Bronchial epithelial cell (primary cell): ENCODE measurements around the gene TMEM238. TPM values are rescaled to one million over a fixed set of nuclear protein-coding genes. Genes with fewer than 3 reads are reported as not detected.
"Not testable (repeated sequence)": the region's sequence is repeated elsewhere in the genome, so short reads cannot be mapped to it uniquely, and the experiment has no call there.

ENCODE experiments used
- DNase-seq: peaks from one replicate; pipeline ENCODE4 v3.0.0-alpha.2; 2010; ENCODE audit warnings: low read depth
- FAIRE-seq: peaks from 2 replicates; lab custom pipeline; 2011; peaks lifted over from hg19 to GRCh38; lab: Jason Lieb, UNC
- H3K27me3 ChIP-seq: 2 replicates; pipeline ENCODE4 v1.5.1; 2011; ENCODE audit warnings: low read length; ENCODE audit not compliant: control insufficient read depth, insufficient read depth
- H3K36me3 ChIP-seq: 2 replicates; pipeline ENCODE4 v1.5.1; 2011; ENCODE audit warnings: low read length; ENCODE audit not compliant: control insufficient read depth, insufficient read depth
- H3K4me3 ChIP-seq: 2 replicates; pipeline ENCODE4 v1.5.1; 2011; ENCODE audit warnings: mild to moderate bottlenecking, low read depth, low read length, control low read depth
- total RNA-seq: library from RNA; depleted of rRNA; stranded (reverse); fragments of >200 nt; gene quantifications from 2 replicates; pipeline ENCODE4 v1.2.1, GENCODE V29; 2014
- TF ChIP-seq, protein P1 (sequence below): IDR thresholded peaks from 2 replicates; pipeline ENCODE4 v1.5.1; 2011; ENCODE audit warnings: mild to moderate bottlenecking, moderate library complexity, low read length, control low read depth, inconsistent platforms; ENCODE audit not compliant: insufficient read depth, severe bottlenecking

TMEM238 gene
- total RNA-seq, 1 donor from 2014 or later = 10.0 TPM

DNA sequence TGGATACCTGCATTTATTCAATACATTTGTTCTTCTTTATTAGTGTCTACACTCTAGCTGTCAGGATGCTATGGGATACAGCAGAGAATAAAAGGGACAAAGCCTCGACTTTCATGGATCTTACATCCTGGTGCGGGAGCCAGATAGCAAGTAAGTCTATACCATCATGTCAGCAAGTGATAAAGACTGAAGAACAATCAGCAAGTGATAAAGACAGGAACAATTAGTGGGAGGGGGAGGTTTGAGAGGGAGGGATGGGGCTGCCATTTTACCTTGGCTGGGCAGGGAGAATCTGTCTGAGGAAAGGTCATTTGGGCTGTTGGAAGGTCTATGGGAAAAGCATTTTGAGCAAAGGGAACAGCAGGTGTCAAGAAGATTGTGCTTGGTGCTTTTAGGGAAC is 26.1 kb upstream of the TMEM238 start:
- Histone ChIP-seq H3K36me3 (peaks cover 4% of the 10 kb centered on the region), H3K4me3 (no peak overlapping the region), H3K27me3 (no peaks in the 10 kb centered on the region)
- FAIRE-seq (no peak), DNase-seq (no peak)
- TF ChIP-seq, protein P1, sequence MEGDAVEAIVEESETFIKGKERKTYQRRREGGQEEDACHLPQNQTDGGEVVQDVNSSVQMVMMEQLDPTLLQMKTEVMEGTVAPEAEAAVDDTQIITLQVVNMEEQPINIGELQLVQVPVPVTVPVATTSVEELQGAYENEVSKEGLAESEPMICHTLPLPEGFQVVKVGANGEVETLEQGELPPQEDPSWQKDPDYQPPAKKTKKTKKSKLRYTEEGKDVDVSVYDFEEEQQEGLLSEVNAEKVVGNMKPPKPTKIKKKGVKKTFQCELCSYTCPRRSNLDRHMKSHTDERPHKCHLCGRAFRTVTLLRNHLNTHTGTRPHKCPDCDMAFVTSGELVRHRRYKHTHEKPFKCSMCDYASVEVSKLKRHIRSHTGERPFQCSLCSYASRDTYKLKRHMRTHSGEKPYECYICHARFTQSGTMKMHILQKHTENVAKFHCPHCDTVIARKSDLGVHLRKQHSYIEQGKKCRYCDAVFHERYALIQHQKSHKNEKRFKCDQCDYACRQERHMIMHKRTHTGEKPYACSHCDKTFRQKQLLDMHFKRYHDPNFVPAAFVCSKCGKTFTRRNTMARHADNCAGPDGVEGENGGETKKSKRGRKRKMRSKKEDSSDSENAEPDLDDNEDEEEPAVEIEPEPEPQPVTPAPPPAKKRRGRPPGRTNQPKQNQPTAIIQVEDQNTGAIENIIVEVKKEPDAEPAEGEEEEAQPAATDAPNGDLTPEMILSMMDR = no peak

- not testable (repeated sequence) for H3K36me3 ChIP-seq, FAIRE-seq, H3K4me3 ChIP-seq, H3K27me3 ChIP-seq, DNase-seq
Observed at GRCh38 chr19:55409179-55409578, 25.1 kb upstream of the TMEM238 start.

DNA sequence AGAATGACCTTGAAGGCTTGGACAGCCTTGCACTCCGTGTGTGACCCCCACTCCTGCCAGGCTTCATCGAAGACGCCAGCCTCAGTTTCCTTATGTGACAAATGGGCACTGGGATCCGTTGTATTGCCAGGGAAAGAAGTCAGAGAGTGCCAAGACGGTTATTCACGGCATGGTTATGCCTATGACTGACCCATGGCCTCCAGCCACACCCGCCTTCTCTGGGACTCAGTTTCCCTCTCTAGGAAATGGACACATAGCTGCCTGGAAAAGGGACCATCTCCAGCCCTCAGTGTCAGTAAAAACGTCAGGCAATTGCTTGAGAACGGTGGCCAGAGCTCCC is 24.4 kb upstream of the TMEM238 start:
- Histone ChIP-seq H3K36me3 (peaks cover 8% of the 10 kb centered on the region), H3K4me3 (peak overlapping the region; percentile 76), H3K27me3 (no peaks in the 10 kb centered on the region)
- TF ChIP-seq, protein P1 = no peak
- no peak for DNase-seq
- no peak for FAIRE-seq

DNA sequence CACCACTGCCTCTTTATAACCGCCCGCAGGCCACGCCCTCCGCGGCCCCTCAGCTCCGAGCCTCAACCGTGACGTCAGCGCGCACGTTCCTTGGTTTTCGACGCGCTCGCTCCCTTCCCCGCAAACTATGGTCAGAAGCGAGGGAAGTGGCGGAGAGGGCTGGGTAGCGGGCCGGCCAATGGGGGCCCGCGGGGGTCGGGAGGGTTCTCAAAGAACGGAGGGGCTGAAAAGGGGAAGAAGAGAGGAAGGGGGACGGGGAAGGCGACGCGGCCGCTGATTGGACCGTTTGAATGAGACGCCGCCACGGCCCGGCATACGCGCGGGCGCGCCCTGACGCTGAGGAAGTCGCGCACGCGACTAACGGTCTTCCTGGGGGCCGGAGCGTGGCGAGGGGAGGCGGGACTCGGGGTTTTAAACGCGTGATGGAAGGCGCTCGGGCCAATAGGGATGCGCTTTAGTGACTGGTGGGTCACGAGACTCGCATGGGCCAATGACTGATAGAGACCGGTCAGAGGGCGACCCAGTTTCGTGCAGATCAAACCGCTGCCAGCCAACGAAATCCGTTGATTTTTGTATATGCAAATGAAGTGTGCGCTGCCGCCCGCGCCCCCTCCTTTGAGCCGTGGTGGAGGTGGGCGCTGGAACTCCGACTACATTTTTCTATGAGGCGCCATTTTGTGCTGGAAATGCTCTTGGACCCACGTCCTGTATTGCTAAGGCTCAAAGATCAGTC is 23.9 kb upstream of the TMEM238 start:
- FAIRE-seq (no peak), DNase-seq (peak; percentile 94)
- H3K36me3 ChIP-seq = peaks cover 10% of the 10 kb centered on the region
- TF ChIP-seq, protein P1 = no peak
- H3K4me3 ChIP-seq = peak overlapping the region; percentile 76
- H3K27me3 ChIP-seq = no peaks in the 10 kb centered on the region

- H3K27me3 ChIP-seq, DNase-seq, FAIRE-seq: not testable (repeated sequence)
- peaks cover 13% of the 10 kb centered on the region for H3K36me3 ChIP-seq
- peak within 1 kb of the TSS; percentile 76 for H3K4me3 ChIP-seq
Observed at GRCh38 chr19:55407550-55407799, 23.4 kb upstream of the TMEM238 start, which contains the start of gene UBE2S. TSS of gene UBE2S (minus strand) at chr19:55407788. CDS start at chr19:55407589, 199 bp downstream.

DNA sequence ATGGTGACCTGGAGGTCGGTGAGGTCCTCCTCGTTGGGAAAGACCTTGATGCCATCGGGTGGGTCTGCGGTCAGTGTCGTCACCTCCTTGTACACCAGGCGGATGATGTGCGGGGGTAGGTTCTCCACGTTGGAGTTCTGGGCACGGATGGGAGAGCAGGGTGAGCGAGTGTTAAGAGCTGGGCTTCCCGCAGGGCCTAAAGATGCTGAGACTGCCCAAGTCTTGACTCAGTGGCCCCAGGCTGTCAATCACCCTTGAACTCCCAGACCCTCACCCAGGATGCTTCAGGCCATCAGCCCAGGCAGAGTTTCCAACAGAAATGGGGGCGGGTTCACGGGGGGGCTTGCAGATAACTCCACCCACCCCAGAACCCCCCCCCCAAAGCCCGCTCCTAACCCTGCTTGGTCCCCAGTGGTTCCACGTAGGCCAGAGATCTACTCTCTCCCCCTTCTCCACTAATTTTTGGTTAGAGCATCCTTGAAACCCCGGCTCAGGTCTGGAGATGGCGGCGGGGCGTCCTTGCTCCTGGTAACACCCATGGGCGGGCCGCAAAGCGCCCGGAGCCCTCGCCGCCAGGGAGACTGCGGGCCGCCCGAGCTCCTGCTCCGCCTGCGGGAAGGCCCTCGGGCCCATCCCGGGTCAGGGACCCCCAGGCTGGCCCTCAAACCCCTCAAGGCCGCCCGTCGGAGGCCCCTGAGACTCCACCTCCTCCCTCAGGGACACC is 22.9 kb upstream of the TMEM238 start:
- H3K36me3 ChIP-seq = peaks cover 17% of the 10 kb centered on the region
- FAIRE-seq (no peak), DNase-seq (no peak)
- TF ChIP-seq, protein P1 = no peak
- no peaks in the 10 kb centered on the region for H3K27me3 ChIP-seq
- peak overlapping the region; percentile 76 for H3K4me3 ChIP-seq
